Neural crest cell (in vitro differentiated cells): ENCODE measurements around the gene AGBL1. TPM values are rescaled to one million over a fixed set of nuclear protein-coding genes. Genes with fewer than 3 reads are reported as not detected.

Experiments used
- DNase-seq: peaks from one replicate; pipeline ENCODE4 v3.0.0; 2021; ENCODE audit warnings: low read depth, mixed read lengths, low spot score
- H3K27ac Mint-ChIP-seq: one replicate; pipeline ENCODE4 v1.8.0; 2021; ENCODE audit warnings: mild to moderate bottlenecking, mixed read lengths; ENCODE audit not compliant: unreplicated experiment
- H3K27me3 Mint-ChIP-seq: 2 replicates; pipeline ENCODE4 v1.8.0; 2021; ENCODE audit warnings: low read depth, mild to moderate bottlenecking, mixed read lengths
- H3K36me3 Mint-ChIP-seq: 2 replicates; pipeline ENCODE4 v1.8.0; 2021; ENCODE audit warnings: low read depth, mild to moderate bottlenecking, mixed read lengths
- H3K4me1 Mint-ChIP-seq: 2 replicates; pipeline ENCODE4 v1.8.0; 2021; ENCODE audit warnings: mixed read lengths
- H3K4me3 Mint-ChIP-seq: one replicate; pipeline ENCODE4 v1.8.0; 2021; ENCODE audit warnings: mild to moderate bottlenecking, mixed read lengths
- H3K9me3 Mint-ChIP-seq: 2 replicates; pipeline ENCODE4 v1.8.0; 2021; ENCODE audit warnings: mixed read lengths
- total RNA-seq: library from RNA; stranded (reverse); gene quantifications from 2 replicates; pipeline ENCODE4 v1.2.1, GENCODE V29; 2021
- TF ChIP-seq, protein P1 (sequence below): fragments of 200-600 bp; sonication (generic); conservative IDR thresholded peaks from 2 replicates; pipeline ENCODE4 v1.5.0; 2021; ENCODE audit warnings: antibody characterized with exemption, mild to moderate bottlenecking

AGBL1 gene
- total RNA-seq, 1 donor from 2014 or later, result 0.05 TPM

DNA sequence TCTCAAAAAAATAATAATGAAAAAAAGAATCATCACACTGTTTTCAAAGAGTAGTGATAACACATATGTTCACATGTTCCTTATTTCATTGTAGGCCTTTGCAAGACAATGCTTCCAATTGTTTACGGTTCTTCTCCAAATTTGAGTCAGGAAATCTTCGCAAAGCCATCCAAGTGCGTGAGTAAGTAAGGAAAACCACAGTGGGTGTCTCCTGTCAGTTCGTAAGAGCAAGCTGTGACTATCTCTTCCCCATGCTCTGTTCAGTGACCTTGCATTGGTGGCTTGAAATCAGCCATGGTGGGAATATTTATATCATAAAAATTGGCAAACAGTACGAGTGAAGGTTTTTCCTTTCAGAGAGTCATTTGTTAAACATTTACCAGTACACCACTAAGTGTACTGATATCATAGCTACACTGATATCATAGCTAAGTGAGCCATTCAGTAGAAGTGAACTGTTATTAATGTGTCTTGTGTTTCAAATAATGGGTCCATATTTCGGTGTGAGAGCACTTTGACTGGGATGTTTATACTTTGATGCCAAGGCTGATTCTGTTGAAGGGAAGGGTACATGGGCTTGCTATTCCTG is 187.3 kb downstream of the AGBL1 start:
- Mint-ChIP-seq H3K4me1 (no peaks in the 10 kb centered on the region), H3K36me3 (no peaks in the 10 kb centered on the region)

DNA sequence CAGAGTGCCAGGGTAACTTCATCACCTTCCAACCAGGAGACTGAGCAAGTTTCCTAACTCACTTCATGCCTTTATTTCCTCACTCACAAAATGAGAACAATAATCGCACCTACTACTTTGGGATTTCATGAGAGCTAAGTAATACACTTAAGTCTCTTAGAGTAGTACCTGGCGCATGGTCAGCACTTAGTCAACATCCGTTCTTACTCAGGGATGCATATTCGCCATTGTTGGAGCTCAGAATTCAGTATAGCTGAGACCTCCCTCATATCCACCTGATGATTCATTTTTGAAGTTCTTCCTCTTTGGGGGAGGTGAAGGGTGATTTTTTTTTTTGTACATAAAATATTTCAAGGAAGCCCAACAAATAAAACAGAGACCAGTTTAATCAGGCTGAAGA is 188.2 kb downstream of the AGBL1 start:
- Mint-ChIP-seq H3K27ac (no peak overlapping the region), H3K4me1 (no peaks in the 10 kb centered on the region), H3K4me3 (no peak overlapping the region), H3K27me3 (peaks cover 2% of the 10 kb centered on the region), H3K9me3 (no peaks in the 10 kb centered on the region), H3K36me3 (no peaks in the 10 kb centered on the region)
- TF ChIP-seq, protein P1, sequence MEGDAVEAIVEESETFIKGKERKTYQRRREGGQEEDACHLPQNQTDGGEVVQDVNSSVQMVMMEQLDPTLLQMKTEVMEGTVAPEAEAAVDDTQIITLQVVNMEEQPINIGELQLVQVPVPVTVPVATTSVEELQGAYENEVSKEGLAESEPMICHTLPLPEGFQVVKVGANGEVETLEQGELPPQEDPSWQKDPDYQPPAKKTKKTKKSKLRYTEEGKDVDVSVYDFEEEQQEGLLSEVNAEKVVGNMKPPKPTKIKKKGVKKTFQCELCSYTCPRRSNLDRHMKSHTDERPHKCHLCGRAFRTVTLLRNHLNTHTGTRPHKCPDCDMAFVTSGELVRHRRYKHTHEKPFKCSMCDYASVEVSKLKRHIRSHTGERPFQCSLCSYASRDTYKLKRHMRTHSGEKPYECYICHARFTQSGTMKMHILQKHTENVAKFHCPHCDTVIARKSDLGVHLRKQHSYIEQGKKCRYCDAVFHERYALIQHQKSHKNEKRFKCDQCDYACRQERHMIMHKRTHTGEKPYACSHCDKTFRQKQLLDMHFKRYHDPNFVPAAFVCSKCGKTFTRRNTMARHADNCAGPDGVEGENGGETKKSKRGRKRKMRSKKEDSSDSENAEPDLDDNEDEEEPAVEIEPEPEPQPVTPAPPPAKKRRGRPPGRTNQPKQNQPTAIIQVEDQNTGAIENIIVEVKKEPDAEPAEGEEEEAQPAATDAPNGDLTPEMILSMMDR, result no peak
- DNase-seq, result no peak

More for the DNA sequence above, 187.3 kb downstream of the AGBL1 start:
- no peak overlapping the region for H3K4me3 Mint-ChIP-seq
- no peak overlapping the region for H3K27ac Mint-ChIP-seq
- no peak for DNase-seq
- peaks cover 2% of the 10 kb centered on the region for H3K27me3 Mint-ChIP-seq
- TF ChIP-seq, protein P1, result no peak
- no peaks in the 10 kb centered on the region for H3K9me3 Mint-ChIP-seq

DNA sequence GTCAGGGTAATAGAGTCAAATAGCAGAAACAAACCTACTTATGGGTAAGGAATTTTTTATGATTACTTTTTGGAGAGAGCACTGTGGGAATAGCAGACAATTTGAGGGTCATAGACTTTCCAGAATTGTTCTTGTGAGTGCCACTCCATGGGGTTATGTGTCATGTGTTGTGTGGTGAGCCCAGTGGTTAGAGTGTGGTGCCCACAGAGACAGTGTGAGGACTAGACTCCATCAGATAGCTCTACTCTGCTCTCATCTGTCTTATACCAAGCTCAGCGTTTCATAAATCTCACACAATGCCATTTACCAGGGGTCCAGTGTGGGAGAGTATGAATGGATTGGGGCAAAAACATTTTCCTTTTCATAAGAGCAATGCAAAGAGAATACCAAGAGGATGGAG is 188.9 kb downstream of the AGBL1 start:
- Mint-ChIP-seq H3K9me3 (no peaks in the 10 kb centered on the region), H3K4me1 (no peaks in the 10 kb centered on the region), H3K4me3 (no peak overlapping the region), H3K36me3 (no peaks in the 10 kb centered on the region), H3K27ac (no peak overlapping the region), H3K27me3 (peaks cover 2% of the 10 kb centered on the region)
- no peak for DNase-seq
- TF ChIP-seq, protein P1, result no peak

DNA sequence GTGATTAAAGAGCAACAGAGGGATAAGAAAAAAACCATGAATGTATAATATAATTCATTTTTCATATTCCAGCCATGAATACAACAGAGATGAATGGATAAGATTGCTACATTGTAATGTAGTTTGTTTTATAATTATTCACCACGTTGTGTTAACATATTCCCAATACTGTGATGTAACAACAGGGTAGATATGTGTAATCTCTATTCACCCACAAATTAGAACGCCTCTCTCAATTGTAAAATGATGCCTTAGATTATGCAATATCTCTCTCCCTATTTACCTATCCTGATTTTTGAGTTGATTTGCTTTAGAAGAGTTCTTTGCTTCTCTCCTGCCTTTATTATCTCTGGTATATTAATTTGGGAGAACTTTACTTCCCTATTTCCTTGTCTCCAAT is 193.6 kb downstream of the AGBL1 start:
- Mint-ChIP-seq H3K36me3 (no peaks in the 10 kb centered on the region), H3K27me3 (peaks cover 4% of the 10 kb centered on the region), H3K4me1 (no peaks in the 10 kb centered on the region), H3K4me3 (no peak overlapping the region), H3K27ac (no peak overlapping the region), H3K9me3 (no peaks in the 10 kb centered on the region)
- no peak for DNase-seq
- TF ChIP-seq, protein P1, result no peak

DNA sequence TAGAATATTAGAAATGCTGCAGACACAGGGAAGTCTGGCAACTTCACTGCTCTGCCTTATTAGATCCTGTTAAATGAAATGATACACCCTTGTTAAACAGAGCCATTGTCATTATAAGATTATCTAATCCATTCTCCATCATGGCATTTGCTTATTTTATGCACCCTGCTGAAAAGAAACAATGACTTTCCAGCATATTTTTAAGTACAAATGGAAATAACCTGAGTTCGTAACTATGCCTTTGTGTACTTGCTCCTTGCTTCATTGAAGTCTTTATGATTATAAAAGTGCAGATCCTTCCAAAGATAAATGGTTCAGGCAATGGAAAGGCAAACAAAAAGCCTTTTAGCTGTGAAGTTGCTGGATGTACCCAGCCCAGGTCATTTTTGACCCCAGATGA is 195.7 kb downstream of the AGBL1 start:
- H3K4me3 Mint-ChIP-seq, result no peak overlapping the region
- H3K9me3 Mint-ChIP-seq, result no peaks in the 10 kb centered on the region
- no peaks in the 10 kb centered on the region for H3K36me3 Mint-ChIP-seq
- peaks cover 3% of the 10 kb centered on the region for H3K27me3 Mint-ChIP-seq
- no peaks in the 10 kb centered on the region for H3K4me1 Mint-ChIP-seq
- no peak for DNase-seq
- no peak overlapping the region for H3K27ac Mint-ChIP-seq
- TF ChIP-seq, protein P1, result no peak
